ENCODE measurements around the gene PRIM2.
"Not testable (repeated sequence)": the region's sequence is repeated elsewhere in the genome, so short reads cannot be mapped to it uniquely, and the experiment has no call there.

DNA sequence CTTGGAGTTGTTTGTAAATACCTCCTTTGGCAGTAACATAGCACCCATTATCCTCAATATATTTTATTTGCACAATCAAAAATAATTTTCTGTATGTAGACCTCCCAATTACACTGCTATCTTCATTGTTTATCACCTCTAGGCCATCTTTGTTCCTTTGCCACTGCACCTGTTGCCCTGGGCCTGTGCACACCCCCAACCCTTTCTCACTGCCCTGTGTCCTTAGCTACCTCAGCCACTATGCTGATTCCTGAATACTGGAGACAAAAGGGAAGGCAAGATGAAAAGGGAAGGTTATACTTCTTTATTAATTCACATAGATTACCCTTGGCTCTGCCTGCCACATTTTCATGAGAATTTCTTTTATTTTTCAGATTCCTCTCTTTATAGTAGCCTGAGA, 127.9 kb downstream of the PRIM2 start:
- TF ChIP-seq, protein P1, sequence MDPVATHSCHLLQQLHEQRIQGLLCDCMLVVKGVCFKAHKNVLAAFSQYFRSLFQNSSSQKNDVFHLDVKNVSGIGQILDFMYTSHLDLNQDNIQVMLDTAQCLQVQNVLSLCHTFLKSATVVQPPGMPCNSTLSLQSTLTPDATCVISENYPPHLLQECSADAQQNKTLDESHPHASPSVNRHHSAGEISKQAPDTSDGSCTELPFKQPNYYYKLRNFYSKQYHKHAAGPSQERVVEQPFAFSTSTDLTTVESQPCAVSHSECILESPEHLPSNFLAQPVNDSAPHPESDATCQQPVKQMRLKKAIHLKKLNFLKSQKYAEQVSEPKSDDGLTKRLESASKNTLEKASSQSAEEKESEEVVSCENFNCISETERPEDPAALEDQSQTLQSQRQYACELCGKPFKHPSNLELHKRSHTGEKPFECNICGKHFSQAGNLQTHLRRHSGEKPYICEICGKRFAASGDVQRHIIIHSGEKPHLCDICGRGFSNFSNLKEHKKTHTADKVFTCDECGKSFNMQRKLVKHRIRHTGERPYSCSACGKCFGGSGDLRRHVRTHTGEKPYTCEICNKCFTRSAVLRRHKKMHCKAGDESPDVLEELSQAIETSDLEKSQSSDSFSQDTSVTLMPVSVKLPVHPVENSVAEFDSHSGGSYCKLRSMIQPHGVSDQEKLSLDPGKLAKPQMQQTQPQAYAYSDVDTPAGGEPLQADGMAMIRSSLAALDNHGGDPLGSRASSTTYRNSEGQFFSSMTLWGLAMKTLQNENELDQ (tag by site-specific recombination; IDR thresholded peaks at IDR 0.05; ENCODE audit: low read depth): not testable (repeated sequence)
- not testable (repeated sequence) for TF ChIP-seq WT1 (tag by site-specific recombination; IDR thresholded peaks at IDR 0.05); KLF8 (tag by site-specific recombination; IDR thresholded peaks at IDR 0.05); ZNF311 (tag by site-specific recombination; IDR thresholded peaks at IDR 0.05; ENCODE audit: borderline replicate concordance); ZNF239 (tag by site-specific recombination; IDR thresholded peaks at IDR 0.05); CTCF (tag by site-specific recombination; IDR thresholded peaks at IDR 0.05)
- TF ChIP-seq, protein P2, sequence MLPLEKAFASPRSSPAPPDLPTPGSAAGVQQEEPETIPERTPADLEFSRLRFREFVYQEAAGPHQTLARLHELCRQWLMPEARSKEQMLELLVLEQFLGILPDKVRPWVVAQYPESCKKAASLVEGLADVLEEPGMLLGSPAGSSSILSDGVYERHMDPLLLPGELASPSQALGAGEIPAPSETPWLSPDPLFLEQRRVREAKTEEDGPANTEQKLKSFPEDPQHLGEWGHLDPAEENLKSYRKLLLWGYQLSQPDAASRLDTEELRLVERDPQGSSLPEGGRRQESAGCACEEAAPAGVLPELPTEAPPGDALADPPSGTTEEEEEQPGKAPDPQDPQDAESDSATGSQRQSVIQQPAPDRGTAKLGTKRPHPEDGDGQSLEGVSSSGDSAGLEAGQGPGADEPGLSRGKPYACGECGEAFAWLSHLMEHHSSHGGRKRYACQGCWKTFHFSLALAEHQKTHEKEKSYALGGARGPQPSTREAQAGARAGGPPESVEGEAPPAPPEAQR (tag by site-specific recombination; IDR thresholded peaks at IDR 0.05): not testable (repeated sequence)

Measured in HEK293 (cell line).